HCT116 (cell line): ENCODE results near the gene TCERG1L. TPM values are rescaled to one million over a fixed set of nuclear protein-coding genes. Genes with fewer than 3 reads are reported as not detected.

ENCODE experiments used
- ATAC-seq: fragments of 200-7000 bp; cut with Tn5 transposase; 2 replicates; pipeline ENCODE4 v1.9.1; 2020; ENCODE audit warnings: mild to moderate bottlenecking, moderate library complexity
- BruUV-seq: library from RNA; stranded (reverse); fragments of 400-500 nt; replicated peaks from 2 replicates; lab custom pipeline; 2021; lab: Mats Ljungman, UMichigan
- CTCF ChIA-PET: fragments of 300-600 bp; sonication (Branson Sonifier 250); formaldehyde crosslinking; loops from one replicate; lab custom pipeline; 2021; ENCODE audit warnings: antibody characterized with exemption; lab: Charles Lee
- POLR2A ChIA-PET: fragments of 300-600, 350-600 bp; sonication (Branson Sonifier 250); formaldehyde crosslinking; loops from one replicate; lab custom pipeline; 2021; ENCODE audit warnings: antibody characterized with exemption; lab: Charles Lee
- RAD21 ChIA-PET, 2 experiments: fragments of 300-600 bp; sonication (Branson Sonifier 250); formaldehyde crosslinking; loops; one replicate each; lab custom pipeline; 2023; ENCODE audit warnings: low total read pairs in 2 of 2; ENCODE audit not compliant: uncharacterized antibody in 2 of 2, unreplicated experiment in 2 of 2, low non-redundant PET in 1 of 2; lab: Charles Lee
- DNase-seq: peaks from one replicate; pipeline ENCODE4 v3.0.0-alpha.2; 2010; ENCODE audit warnings: low read depth, low spot score
- H2AFZ ChIP-seq: fragments of 200-600 bp; shearing (Covaris generic), sonication (generic); 2 replicates; pipeline ENCODE4 v1.6.1; 2017; ENCODE audit warnings: low read depth, mixed run types, mixed read lengths, antibody characterized with exemption, low read length; ENCODE audit not compliant: poor library complexity, severe bottlenecking
- H3K27ac ChIP-seq: 2 replicates; pipeline ENCODE4 v1.5.1; 2012; ENCODE audit warnings: low read depth, low read length
- H3K27me3 ChIP-seq: fragments of 200-600 bp; sonication (generic); 2 replicates; pipeline ENCODE4 v1.6.1; 2016; ENCODE audit warnings: mixed run types, low read length, mixed read lengths; ENCODE audit not compliant: insufficient read depth
- H3K36me3 ChIP-seq, 2 experiments: fragments of 200-500 bp in 1 of 2; fragments of 200-600 bp in 1 of 2; sonication (Bioruptor generic) in 1 of 2; sonication (generic) in 1 of 2; 2 replicates each; pipeline versions ENCODE4 v1.5.1 to v1.6.1; 2014 to 2016; ENCODE audit warnings: low read length in 2 of 2, inconsistent platforms in 1 of 2, mixed read lengths in 1 of 2, mixed run types in 1 of 2; ENCODE audit not compliant: insufficient read depth in 2 of 2, control insufficient read depth in 1 of 2
- H3K4me1 ChIP-seq, 2 experiments: fragments of 200-600 bp in 1 of 2; sonication (generic) in 1 of 2; 2 replicates each; pipeline versions ENCODE4 v1.5.1 to v1.6.1; 2012 to 2017; ENCODE audit warnings: low read length in 2 of 2, inconsistent platforms in 1 of 2, mild to moderate bottlenecking in 1 of 2, mixed read lengths in 1 of 2, mixed run types in 1 of 2, moderate library complexity in 1 of 2; ENCODE audit not compliant: insufficient read depth in 2 of 2, control insufficient read depth in 1 of 2
- H3K4me2 ChIP-seq: fragments of 200-600 bp; sonication (generic); 2 replicates; pipeline ENCODE4 v1.6.1; 2017; ENCODE audit warnings: mixed run types, low read length, mixed read lengths
- H3K4me3 ChIP-seq, 2 experiments: fragments of 200-600 bp in 1 of 2; sonication (generic) in 1 of 2; replicated peaks in 1 of 2; 2 replicates each; pipeline ENCODE4 v1.5.1; 2011 to 2016; ENCODE audit warnings: low read length in 2 of 2, control low read depth in 1 of 2, low read depth in 1 of 2, mild to moderate bottlenecking in 1 of 2, mixed read lengths in 1 of 2, mixed run types in 1 of 2
- H3K79me2 ChIP-seq: fragments of 200-600 bp; sonication (generic); 2 replicates; pipeline ENCODE4 v1.6.1; 2017; ENCODE audit warnings: mild to moderate bottlenecking, mixed run types, low read length, moderate library complexity, mixed read lengths; ENCODE audit not compliant: insufficient read depth
- H3K9ac ChIP-seq: fragments of 200-600 bp; sonication (generic); 2 replicates; pipeline ENCODE4 v1.6.1; 2016; ENCODE audit warnings: low read length, mixed read lengths
- H3K9me2 ChIP-seq: fragments of 200-600 bp; sonication (generic), shearing (Covaris generic); 2 replicates; pipeline ENCODE4 v1.6.1; 2017; ENCODE audit warnings: mixed run types, mild to moderate bottlenecking, moderate library complexity; ENCODE audit not compliant: insufficient read depth
- H3K9me3 ChIP-seq, 2 experiments: fragments of 200-500 bp in 1 of 2; fragments of 200-600 bp in 1 of 2; sonication (Bioruptor generic) in 1 of 2; sonication (generic) in 1 of 2; 2 replicates each; pipeline ENCODE4 v1.6.1; 2014 to 2017; ENCODE audit warnings: low read length in 2 of 2, mixed read lengths in 2 of 2, inconsistent platforms in 1 of 2, low read depth in 1 of 2, mild to moderate bottlenecking in 1 of 2, mixed run types in 1 of 2, moderate library complexity in 1 of 2; ENCODE audit not compliant: control insufficient read depth in 1 of 2, insufficient read depth in 1 of 2
- H4K20me1 ChIP-seq: fragments of 200-600 bp; sonication (generic), shearing (Covaris generic); 2 replicates; pipeline ENCODE4 v1.6.1; 2017; ENCODE audit warnings: mixed run types, mild to moderate bottlenecking, moderate library complexity; ENCODE audit not compliant: insufficient read depth
- ATF3 ChIP-seq: IDR thresholded peaks from 2 replicates; pipeline ENCODE4 v1.6.1; 2012
- CBX3 ChIP-seq: IDR thresholded peaks from 2 replicates; pipeline ENCODE4 v1.6.1; 2012; ENCODE audit warnings: low read depth
- CEBPB ChIP-seq: IDR thresholded peaks from 2 replicates; pipeline ENCODE4 v1.6.1; 2012; ENCODE audit warnings: low read depth
- CTCF ChIP-seq, 3 experiments: fragments of 200-600 bp in 1 of 3; sonication (generic) in 1 of 3; IDR thresholded peaks in 2 of 3; conservative IDR thresholded peaks in 1 of 3; 2 replicates each; pipeline ENCODE4 v1.5.1; 2012 to 2017; ENCODE audit warnings: low read depth in 2 of 3, low read length in 2 of 3, antibody characterized with exemption in 1 of 3, borderline replicate concordance in 1 of 3, control low read depth in 1 of 3, mild to moderate bottlenecking in 1 of 3, mixed read lengths in 1 of 3, mixed run types in 1 of 3, moderate library complexity in 1 of 3; ENCODE audit not compliant: insufficient read depth in 1 of 3
- ELF1 ChIP-seq: IDR thresholded peaks from 2 replicates; pipeline ENCODE4 v1.6.1; 2012; ENCODE audit warnings: low read depth, borderline replicate concordance
- EZH2 ChIP-seq: fragments of 200-600 bp; sonication (generic); IDR thresholded peaks from 2 replicates; pipeline ENCODE4 v1.6.1; 2017; ENCODE audit warnings: antibody characterized with exemption, mixed run types
- EZH2phosphoT487 ChIP-seq: fragments of 200-600 bp; IDR thresholded peaks from 2 replicates; pipeline ENCODE4 v1.6.1; 2018; ENCODE audit warnings: antibody characterized with exemption, borderline replicate concordance
- FOSL1 ChIP-seq: IDR thresholded peaks from 2 replicates; pipeline ENCODE4 v1.6.1; 2012; ENCODE audit warnings: low read depth
- JUND ChIP-seq: IDR thresholded peaks from 2 replicates; pipeline ENCODE4 v1.6.1; 2012
- MAX ChIP-seq: IDR thresholded peaks from 2 replicates; pipeline ENCODE4 v1.6.1; 2012
- POLR2A ChIP-seq: IDR thresholded peaks from 2 replicates; pipeline ENCODE4 v1.7.0; 2011; ENCODE audit warnings: borderline replicate concordance; ENCODE audit not compliant: insufficient read depth, insufficient read length; ENCODE audit errors: extremely low read depth
- RAD21 ChIP-seq: IDR thresholded peaks from 2 replicates; pipeline ENCODE4 v1.6.1; 2012; ENCODE audit warnings: low read depth, mild to moderate bottlenecking
- SIN3A ChIP-seq: IDR thresholded peaks from 2 replicates; pipeline ENCODE4 v1.6.1; 2012; ENCODE audit warnings: low read depth
- SRF ChIP-seq: IDR thresholded peaks from 2 replicates; pipeline ENCODE4 v1.6.1; 2012; ENCODE audit warnings: low read depth
- ZBTB33 ChIP-seq: IDR thresholded peaks from 2 replicates; pipeline ENCODE4 v1.6.1; 2011; ENCODE audit warnings: mild to moderate bottlenecking, low read length, moderate library complexity; ENCODE audit not compliant: insufficient replicate concordance; ENCODE audit errors: extremely low read depth
- ZFX ChIP-seq: fragments of 450-650 bp; IDR thresholded peaks from 2 replicates; pipeline ENCODE4 v1.6.1; 2017
- ZNF274 ChIP-seq: fragments of 200-500 bp; sonication (Bioruptor generic); IDR thresholded peaks from 2 replicates; pipeline ENCODE4 v1.6.1; 2014; ENCODE audit warnings: mild to moderate bottlenecking, low read depth, low read length, inconsistent platforms
- intact Hi-C: fragments of 100-400 bp; cut with micrococcal nuclease; formaldehyde crosslinking; loops from 2 replicates; pipeline ENCODE4 v1.10.0; 2022
- total RNA-seq: library from RNA; stranded (reverse); gene quantifications from one replicate; pipeline ENCODE4 v1.2.1, GENCODE V29; 2021; ENCODE audit not compliant: unreplicated experiment

The TCERG1L gene
- total RNA-seq, 1 experiment from 2014 or later = not detected

- no peaks in the 10 kb centered on the region for H3K9me2 ChIP-seq
- TF ChIP-seq EZH2 = no peak
- no peak for TF ChIP-seq ELF1
- no peak for TF ChIP-seq CBX3
- TF ChIP-seq SIN3A = no peak
- no peak for TF ChIP-seq EZH2phosphoT487
- TF ChIP-seq FOSL1 = no peak
- no peak for TF ChIP-seq MAX
- no peak for TF ChIP-seq SRF
- no peak for TF ChIP-seq RAD21
- TF ChIP-seq ZNF274 = no peak
- no peak for TF ChIP-seq ZBTB33
- TF ChIP-seq ATF3 = no peak
- no peak for TF ChIP-seq CTCF (IDR thresholded peaks at IDR 0.05 in 2 of 3, conservative IDR thresholded peaks at IDR 0.05 in 1 of 3; ENCODE audit: borderline replicate concordance in 1 of 3, insufficient read depth in 1 of 3, low read depth in 2 of 3, low read length in 2 of 3)
- no peak for TF ChIP-seq ZFX
- no peak for TF ChIP-seq CEBPB
- TF ChIP-seq JUND = no peak
- no peak for TF ChIP-seq POLR2A
- TF ChIP-seq, all 23 proteins: peak for 0
- H3K36me3 ChIP-seq = no peaks in the 10 kb centered on the region
- H2AFZ ChIP-seq = no peak overlapping the region
- ChIA-PET POLR2A (no interaction called here), CTCF (no interaction called here), RAD21 (no interaction called here)
- no peaks in the 10 kb centered on the region for H3K79me2 ChIP-seq
- no TSS peak for BruUV-seq
- H3K4me3 ChIP-seq = no peak overlapping the region
- ATAC-seq = no peak
- H3K4me2 ChIP-seq = no peak overlapping the region
- H3K27me3 ChIP-seq = no peaks in the 10 kb centered on the region
- DNase-seq = no peak
- H3K27ac ChIP-seq = no peak overlapping the region
- H3K9ac ChIP-seq = no peak overlapping the region
- no peaks in the 10 kb centered on the region for H3K9me3 ChIP-seq
- H4K20me1 ChIP-seq = no peaks in the 10 kb centered on the region
- intact Hi-C loops = no loop called here
- H3K4me1 ChIP-seq = peaks cover 11 to 16% of the 10 kb centered on the region in 2 experiments; a peak in 3 of 4 replicates
Observed at GRCh38 chr10:131092876-131093275, 218.6 kb downstream of the TCERG1L start.
